GM13976 (cell line): Measurements from ENCODE around the gene DIAPH2.

Source experiments
- DNase-seq: peaks from one replicate; pipeline ENCODE4 v3.0.0; 2012; ENCODE audit warnings: low spot score
- CTCF ChIP-seq: IDR thresholded peaks from 2 replicates; pipeline ENCODE4 v1.5.1; 2012; ENCODE audit warnings: borderline replicate concordance, mild to moderate bottlenecking; ENCODE audit not compliant: insufficient read depth; ENCODE audit errors: extremely low read depth, missing control alignments, control extremely low read depth
- in situ Hi-C: fragments of 300-500 bp; cut with MboI; formaldehyde crosslinking; loops from one replicate; pipeline ENCODE4 v1.12.0; 2022; ENCODE audit warnings: low sequenced_read_pairs, mixed read lengths, inconsistent platforms; ENCODE audit not compliant: unreplicated experiment

DIAPH2 gene

DNA sequence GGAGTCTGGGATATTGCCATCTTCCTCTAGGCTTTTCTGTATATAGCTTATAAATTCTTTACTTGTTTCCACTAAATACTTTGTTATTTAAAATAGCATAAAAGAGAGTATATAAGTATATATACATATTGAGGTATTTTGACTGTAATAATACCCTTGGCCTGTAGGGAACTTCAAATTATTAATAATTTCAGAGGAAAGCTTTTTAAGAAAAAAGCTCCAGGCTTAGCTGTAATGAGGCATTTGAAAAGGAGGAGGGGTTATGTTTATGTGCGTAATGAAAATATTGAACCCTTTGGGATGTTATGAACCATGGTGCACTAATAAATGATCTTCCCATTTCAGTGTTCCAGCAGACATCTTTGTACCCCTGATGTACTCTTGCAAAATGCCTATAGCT, 777.1 kb downstream of the DIAPH2 start:
- no peak for TF ChIP-seq CTCF
- in situ Hi-C loops, result no loop called here
- no peak for DNase-seq

DNA sequence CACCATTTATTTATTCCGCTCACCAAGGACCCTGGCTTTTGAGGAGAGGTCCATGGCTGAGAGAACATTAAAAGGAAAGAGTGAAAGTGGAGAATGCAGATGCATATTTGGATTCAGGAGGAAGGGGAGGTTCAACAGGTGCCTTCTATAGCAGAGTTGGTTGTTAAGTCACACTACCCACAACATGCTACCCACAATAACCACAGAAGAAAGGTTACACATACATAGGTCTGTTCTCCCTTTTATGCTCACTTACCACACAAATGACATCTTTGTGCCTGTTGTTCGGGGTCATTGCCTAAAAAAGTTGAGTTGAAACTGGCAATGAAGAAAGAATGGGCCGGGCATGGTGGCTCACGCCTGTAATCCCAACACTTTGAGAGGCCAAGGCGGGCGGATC, 786.4 kb downstream of the DIAPH2 start:
- in situ Hi-C loops, result no loop called here
- no peak for DNase-seq
- TF ChIP-seq CTCF, result no peak

GRCh38 chrX:97474933-97475332, 790.3 kb downstream of the DIAPH2 start:
- DNase-seq, result no peak
- in situ Hi-C loops, result no loop called here
- TF ChIP-seq CTCF, result no peak

- in situ Hi-C loops, result no loop called here
- TF ChIP-seq CTCF, result no peak
- DNase-seq, result no peak
These were observed 794.7 kb downstream of the DIAPH2 start for GRCh38 chrX:97479106-97479890.

- TF ChIP-seq CTCF, result no peak
- in situ Hi-C loops, result no loop called here
- DNase-seq, result no peak
These were observed 796.6 kb downstream of the DIAPH2 start for GRCh38 chrX:97481228-97481627.

DNA sequence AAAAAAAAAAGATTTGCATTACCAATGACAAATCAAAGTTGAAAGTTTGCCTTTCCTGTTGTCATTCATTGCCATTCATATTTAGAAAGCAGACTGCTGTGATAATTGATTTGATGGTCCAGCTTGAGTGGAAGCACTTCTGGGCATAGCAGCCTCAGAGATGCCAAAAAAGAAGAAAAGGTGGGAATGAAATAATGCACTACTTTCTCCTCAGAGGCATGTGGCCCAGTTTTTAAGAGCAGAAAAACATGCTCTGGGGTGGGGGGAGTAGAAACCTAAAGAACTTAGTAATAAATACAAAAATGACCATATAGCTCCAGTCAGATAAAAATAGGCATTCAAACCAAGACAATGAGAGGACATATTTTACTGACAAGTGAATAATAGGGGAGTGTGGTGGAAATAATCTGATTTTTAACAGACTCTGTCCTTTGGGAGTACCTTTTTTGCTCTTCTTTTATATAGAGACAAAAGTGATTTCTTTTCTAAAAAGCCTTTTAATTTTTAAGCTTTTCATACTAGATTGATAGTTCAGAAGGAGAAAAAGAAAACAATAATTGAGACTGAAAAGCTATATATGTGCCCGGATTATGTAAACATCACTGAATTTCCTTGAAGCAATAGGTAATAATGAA, 798.1 kb downstream of the DIAPH2 start:
- TF ChIP-seq CTCF, result no peak
- DNase-seq, result no peak
- in situ Hi-C loops, result no loop called here

GRCh38 chrX:97490656-97491055, 806.0 kb downstream of the DIAPH2 start:
- in situ Hi-C loops, result no loop called here
- no peak for TF ChIP-seq CTCF
- no peak for DNase-seq
